H4 (cell line): Measurements from ENCODE around the gene TTL. TPM values are rescaled to one million over a fixed set of nuclear protein-coding genes. Genes with fewer than 3 reads are reported as not detected.
A peak's percentile ranks its signal among the peaks of the same experiment; 100 is the strongest.
"Not testable (repeated sequence)": the region's sequence is repeated elsewhere in the genome, so short reads cannot be mapped to it uniquely, and the experiment has no call there.

ENCODE experiments used
- DNase-seq: peaks from one replicate; pipeline ENCODE4 v3.0.0-alpha.2; 2015; ENCODE audit warnings: low spot score
- total RNA-seq: library from RNA; depleted of rRNA; stranded (reverse); fragments of >200 nt; shearing (Covaris generic); gene quantifications from 2 replicates; pipeline ENCODE4 v1.2.3, GENCODE V29; 2014; rRNA removed

TTL gene
- total RNA-seq: 22.8 and 32.9 TPM in 2 replicates

- DNase-seq: peak; percentile 41
Measured at GRCh38 chr2:112481528-112482233, at the start of gene TTL. Gene TTL, plus strand, starts transcription at chr2:112482156. Its CDS starts 189 bp downstream, at chr2:112482345.

GRCh38 chr2:112432390-112432734 lies 49.6 kb upstream of the TTL start:
- DNase-seq: not testable (repeated sequence)

- DNase-seq: not testable (repeated sequence)
Measured at GRCh38 chr2:112432735-112433479, 49.0 kb upstream of the TTL start.

- peak; percentile 62 for DNase-seq
Measured at GRCh38 chr2:112433480-112433879, 48.5 kb upstream of the TTL start, which contains the start of gene RGPD8. Gene RGPD8, minus strand, starts transcription at chr2:112433645. Its CDS starts 192 bp downstream, at chr2:112433453.

GRCh38 chr2:112433932-112434730 lies 47.8 kb upstream of the TTL start:
- no peak for DNase-seq

GRCh38 chr2:112434890-112435715 lies 46.9 kb upstream of the TTL start:
- DNase-seq: not testable (repeated sequence)

- DNase-seq: not testable (repeated sequence)
Measured at GRCh38 chr2:112435716-112436431, 46.1 kb upstream of the TTL start.

GRCh38 chr2:112436993-112437392 lies 45.0 kb upstream of the TTL start:
- DNase-seq: not testable (repeated sequence)

- DNase-seq: not testable (repeated sequence)
Measured at GRCh38 chr2:112437405-112437831, 44.5 kb upstream of the TTL start.

GRCh38 chr2:112438603-112439261 lies 43.2 kb upstream of the TTL start:
- DNase-seq: not testable (repeated sequence)

GRCh38 chr2:112444256-112444655 lies 37.7 kb upstream of the TTL start:
- DNase-seq: not testable (repeated sequence)

GRCh38 chr2:112449854-112450253 lies 32.1 kb upstream of the TTL start:
- no peak for DNase-seq

- DNase-seq: no peak
Measured at GRCh38 chr2:112451317-112451716, 30.6 kb upstream of the TTL start.

GRCh38 chr2:112454586-112454985 lies 27.4 kb upstream of the TTL start:
- no peak for DNase-seq

- DNase-seq: no peak
Measured at GRCh38 chr2:112459372-112459771, 22.6 kb upstream of the TTL start.

- DNase-seq: no peak
Measured at GRCh38 chr2:112462178-112462577, 19.8 kb upstream of the TTL start.

- no peak for DNase-seq
Measured at GRCh38 chr2:112463256-112463655, 18.7 kb upstream of the TTL start.

- no peak for DNase-seq
Measured at GRCh38 chr2:112465382-112465781, 16.6 kb upstream of the TTL start.

- no peak for DNase-seq
Measured at GRCh38 chr2:112472547-112473263, 9.3 kb upstream of the TTL start.
